Astrocyte (in vitro differentiated cells and primary cell): Measurements from ENCODE around the gene BYSL. TPM values are rescaled to one million over a fixed set of nuclear protein-coding genes. Genes with fewer than 3 reads are reported as not detected.

Experiments used
- DNase-seq: peaks from one replicate; pipeline ENCODE4 v3.0.0-alpha.2; 2010; ENCODE audit warnings: low read depth
- FAIRE-seq: peaks from 2 replicates; lab custom pipeline; 2011; peaks lifted over from hg19 to GRCh38; lab: Jason Lieb, UNC
- H2AFZ ChIP-seq: 2 replicates; pipeline ENCODE4 v1.6.0; 2012; ENCODE audit warnings: low read depth, low read length, inconsistent platforms
- H3K27ac ChIP-seq: 2 replicates; pipeline ENCODE4 v1.5.1; 2011; ENCODE audit warnings: low read depth, low read length, inconsistent platforms
- H3K27me3 ChIP-seq: 2 replicates; pipeline ENCODE4 v1.6.0; 2011; ENCODE audit warnings: low read length, inconsistent platforms; ENCODE audit not compliant: insufficient read depth
- H3K36me3 ChIP-seq: 2 replicates; pipeline ENCODE4 v1.5.1; 2011; ENCODE audit warnings: low read length, inconsistent platforms; ENCODE audit not compliant: insufficient read depth
- H3K4me1 ChIP-seq: 2 replicates; pipeline ENCODE4 v1.5.1; 2011; ENCODE audit warnings: low read length, inconsistent platforms; ENCODE audit not compliant: insufficient read depth
- H3K4me2 ChIP-seq: 2 replicates; pipeline ENCODE4 v1.6.0; 2012; ENCODE audit warnings: low read length, inconsistent platforms
- H3K4me3 ChIP-seq: 2 replicates; pipeline ENCODE4 v1.5.1; 2011; ENCODE audit warnings: low read depth, mild to moderate bottlenecking, low read length, inconsistent platforms; ENCODE audit not compliant: insufficient read depth
- H3K79me2 ChIP-seq: 2 replicates; pipeline ENCODE4 v1.6.0; 2012; ENCODE audit warnings: mild to moderate bottlenecking, low read length, inconsistent platforms; ENCODE audit not compliant: insufficient read depth
- H3K9ac ChIP-seq: 2 replicates; pipeline ENCODE4 v1.6.0; 2012; ENCODE audit warnings: mild to moderate bottlenecking, low read length, inconsistent platforms
- H3K9me3 ChIP-seq: 2 replicates; pipeline ENCODE4 v1.5.1; 2012; ENCODE audit warnings: low read depth, mild to moderate bottlenecking, low read length, inconsistent platforms; ENCODE audit not compliant: insufficient read depth
- H4K20me1 ChIP-seq: 2 replicates; pipeline ENCODE4 v1.6.0; 2012; ENCODE audit warnings: low read length, inconsistent platforms; ENCODE audit not compliant: insufficient read depth
- H3K27ac Mint-ChIP-seq: one replicate; pipeline ENCODE4 v1.8.0; 2021; ENCODE audit warnings: mild to moderate bottlenecking, mixed read lengths; ENCODE audit not compliant: unreplicated experiment
- H3K27me3 Mint-ChIP-seq: one replicate; pipeline ENCODE4 v1.8.0; 2021; ENCODE audit warnings: low read depth, mixed read lengths; ENCODE audit not compliant: unreplicated experiment
- H3K36me3 Mint-ChIP-seq: one replicate; pipeline ENCODE4 v1.8.0; 2021; ENCODE audit warnings: low read depth, mixed read lengths; ENCODE audit not compliant: unreplicated experiment
- H3K4me1 Mint-ChIP-seq: one replicate; pipeline ENCODE4 v1.8.0; 2021; ENCODE audit warnings: low read depth, mixed read lengths; ENCODE audit not compliant: unreplicated experiment
- H3K4me3 Mint-ChIP-seq: one replicate; pipeline ENCODE4 v1.8.0; 2021; ENCODE audit warnings: mild to moderate bottlenecking, moderate library complexity, mixed read lengths; ENCODE audit not compliant: unreplicated experiment
- H3K9me3 Mint-ChIP-seq: one replicate; pipeline ENCODE4 v1.8.0; 2021; ENCODE audit warnings: mild to moderate bottlenecking, mixed read lengths; ENCODE audit not compliant: unreplicated experiment
- CTCF ChIP-seq: IDR thresholded peaks from 2 replicates; pipeline ENCODE4 v1.5.1; 2011; ENCODE audit warnings: low read depth, mild to moderate bottlenecking, inconsistent platforms, low read length, moderate library complexity; ENCODE audit not compliant: insufficient read depth
- EZH2 ChIP-seq: IDR thresholded peaks from 2 replicates; pipeline ENCODE4 v1.6.1; 2012; ENCODE audit warnings: mild to moderate bottlenecking, low read length, inconsistent platforms; ENCODE audit not compliant: insufficient read depth
- total RNA-seq: library from RNA; stranded (reverse); gene quantifications from 2 replicates; pipeline ENCODE4 v1.2.1, GENCODE V29; 2021

BYSL gene
- total RNA-seq, 1 donor from 2014 or later = 41.2 TPM

- Histone ChIP-seq H3K4me3 (no peak overlapping the region), H3K27ac (no peak overlapping the region), H4K20me1 (no peaks in the 10 kb centered on the region), H3K9me3 (peaks cover 2% of the 10 kb centered on the region), H3K4me1 (peaks cover 29% of the 10 kb centered on the region), H3K79me2 (no peaks in the 10 kb centered on the region), H3K36me3 (no peaks in the 10 kb centered on the region), H2AFZ (no peak overlapping the region), H3K27me3 (no peaks in the 10 kb centered on the region), H3K9ac (no peak overlapping the region), H3K4me2 (no peak overlapping the region)
- Mint-ChIP-seq H3K27ac (no peak overlapping the region), H3K4me3 (no peak overlapping the region), H3K36me3 (no peaks in the 10 kb centered on the region), H3K27me3 (peaks cover 3% of the 10 kb centered on the region), H3K4me1 (peaks cover 34% of the 10 kb centered on the region), H3K9me3 (no peaks in the 10 kb centered on the region)
- FAIRE-seq = no peak
- DNase-seq = no peak
- TF ChIP-seq CTCF (no peak), EZH2 (no peak)
These were observed 42.1 kb downstream of the BYSL start for GRCh38 chr6:41963371-41963770.

GRCh38 chr6:41964201-41964887 is 43.0 kb downstream of the BYSL start:
- Histone ChIP-seq H3K27me3 (no peaks in the 10 kb centered on the region), H3K27ac (no peak overlapping the region), H3K79me2 (no peaks in the 10 kb centered on the region), H3K9me3 (peaks cover 2% of the 10 kb centered on the region), H3K4me1 (peaks cover 29% of the 10 kb centered on the region), H3K36me3 (no peaks in the 10 kb centered on the region), H3K4me2 (no peak overlapping the region), H3K4me3 (no peak overlapping the region), H3K9ac (no peak overlapping the region), H2AFZ (no peak overlapping the region), H4K20me1 (no peaks in the 10 kb centered on the region)
- H3K36me3 Mint-ChIP-seq = no peaks in the 10 kb centered on the region
- peaks cover 3% of the 10 kb centered on the region for H3K27me3 Mint-ChIP-seq
- no peak for DNase-seq
- no peak for FAIRE-seq
- peak overlapping the region; percentile 35 for H3K27ac Mint-ChIP-seq
- peaks cover 34% of the 10 kb centered on the region for H3K4me1 Mint-ChIP-seq
- no peak overlapping the region for H3K4me3 Mint-ChIP-seq
- no peaks in the 10 kb centered on the region for H3K9me3 Mint-ChIP-seq
- TF ChIP-seq CTCF (no peak), EZH2 (no peak)
